Bronchial epithelial cell (primary cell): ENCODE measurements around the gene TIAL1. TPM values are rescaled to one million over a fixed set of nuclear protein-coding genes. Genes with fewer than 3 reads are reported as not detected.

Source experiments
- DNase-seq: peaks from one replicate; pipeline ENCODE4 v3.0.0-alpha.2; 2010; ENCODE audit warnings: low read depth
- FAIRE-seq: peaks from 2 replicates; lab custom pipeline; 2011; peaks lifted over from hg19 to GRCh38; lab: Jason Lieb, UNC
- H3K27me3 ChIP-seq: 2 replicates; pipeline ENCODE4 v1.5.1; 2011; ENCODE audit warnings: low read length; ENCODE audit not compliant: control insufficient read depth, insufficient read depth
- H3K36me3 ChIP-seq: 2 replicates; pipeline ENCODE4 v1.5.1; 2011; ENCODE audit warnings: low read length; ENCODE audit not compliant: control insufficient read depth, insufficient read depth
- H3K4me3 ChIP-seq: 2 replicates; pipeline ENCODE4 v1.5.1; 2011; ENCODE audit warnings: mild to moderate bottlenecking, low read depth, low read length, control low read depth
- total RNA-seq: library from RNA; depleted of rRNA; stranded (reverse); fragments of >200 nt; gene quantifications from 2 replicates; pipeline ENCODE4 v1.2.1, GENCODE V29; 2014
- TF ChIP-seq, protein P1 (sequence below): IDR thresholded peaks from 2 replicates; pipeline ENCODE4 v1.5.1; 2011; ENCODE audit warnings: mild to moderate bottlenecking, moderate library complexity, low read length, control low read depth, inconsistent platforms; ENCODE audit not compliant: insufficient read depth, severe bottlenecking

TIAL1 gene
- total RNA-seq, 1 donor from 2014 or later: 28.4 TPM

- H3K4me3 ChIP-seq: peak within 1 kb of the TSS; percentile 60
- TF ChIP-seq, protein P1, sequence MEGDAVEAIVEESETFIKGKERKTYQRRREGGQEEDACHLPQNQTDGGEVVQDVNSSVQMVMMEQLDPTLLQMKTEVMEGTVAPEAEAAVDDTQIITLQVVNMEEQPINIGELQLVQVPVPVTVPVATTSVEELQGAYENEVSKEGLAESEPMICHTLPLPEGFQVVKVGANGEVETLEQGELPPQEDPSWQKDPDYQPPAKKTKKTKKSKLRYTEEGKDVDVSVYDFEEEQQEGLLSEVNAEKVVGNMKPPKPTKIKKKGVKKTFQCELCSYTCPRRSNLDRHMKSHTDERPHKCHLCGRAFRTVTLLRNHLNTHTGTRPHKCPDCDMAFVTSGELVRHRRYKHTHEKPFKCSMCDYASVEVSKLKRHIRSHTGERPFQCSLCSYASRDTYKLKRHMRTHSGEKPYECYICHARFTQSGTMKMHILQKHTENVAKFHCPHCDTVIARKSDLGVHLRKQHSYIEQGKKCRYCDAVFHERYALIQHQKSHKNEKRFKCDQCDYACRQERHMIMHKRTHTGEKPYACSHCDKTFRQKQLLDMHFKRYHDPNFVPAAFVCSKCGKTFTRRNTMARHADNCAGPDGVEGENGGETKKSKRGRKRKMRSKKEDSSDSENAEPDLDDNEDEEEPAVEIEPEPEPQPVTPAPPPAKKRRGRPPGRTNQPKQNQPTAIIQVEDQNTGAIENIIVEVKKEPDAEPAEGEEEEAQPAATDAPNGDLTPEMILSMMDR: no peak
- FAIRE-seq: no peak
- H3K27me3 ChIP-seq: no peaks in the 10 kb centered on the region
- DNase-seq: peak; percentile 59
- H3K36me3 ChIP-seq: no peaks in the 10 kb centered on the region
Measured at GRCh38 chr10:119542357-119542987, 54.3 kb downstream of the TIAL1 start, which contains the start of gene RGS10. Gene RGS10 (minus strand): TSS chr10:119542719. CDS start chr10:119542638, 81 bp downstream.

DNA sequence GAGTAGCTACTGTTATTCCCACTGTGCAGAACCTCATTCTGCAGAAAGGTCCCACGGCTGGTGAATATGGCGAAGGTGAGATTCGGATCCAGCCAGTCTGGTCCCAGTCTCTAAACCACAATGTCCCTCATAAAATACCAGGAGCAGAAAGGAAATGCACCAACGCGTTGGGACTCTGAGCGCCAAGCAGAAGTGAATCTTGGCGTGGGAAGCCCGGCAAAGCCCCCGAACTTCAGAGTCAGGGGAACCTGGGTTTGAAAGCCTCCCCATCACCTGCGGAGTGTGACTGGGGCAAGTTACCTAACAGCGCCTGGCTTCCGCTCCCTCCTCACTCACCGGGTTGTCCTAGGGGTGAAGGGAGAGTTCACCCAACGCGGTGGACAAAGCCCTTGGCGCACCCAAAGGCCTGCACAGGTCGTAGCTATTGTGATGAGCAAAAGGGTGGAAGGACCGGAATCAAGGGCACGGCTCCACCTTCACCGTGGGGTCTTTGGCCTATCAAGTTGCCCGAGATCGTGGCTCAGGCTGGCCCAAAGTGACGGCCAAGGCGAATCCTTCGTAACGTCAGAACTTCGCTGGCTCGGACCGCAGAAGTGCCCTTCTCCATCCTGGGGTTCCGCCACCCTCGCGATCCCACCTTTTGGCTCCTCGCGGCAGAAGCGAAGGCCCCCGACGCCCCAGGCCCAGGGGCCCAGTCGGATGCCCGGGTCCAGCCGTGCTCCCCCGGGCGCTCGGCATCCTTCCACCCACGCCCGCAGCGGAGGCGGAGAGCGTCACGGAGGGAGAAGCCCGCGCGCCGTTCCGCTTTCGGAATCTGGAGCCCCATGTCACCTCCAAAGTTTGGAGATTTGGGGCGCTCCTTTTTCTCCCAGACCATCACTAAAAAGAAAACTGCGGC, 55.1 kb downstream of the TIAL1 start:
- no peaks in the 10 kb centered on the region for H3K36me3 ChIP-seq
- peak overlapping the region; percentile 60 for H3K4me3 ChIP-seq
- H3K27me3 ChIP-seq: no peaks in the 10 kb centered on the region
- DNase-seq (no peak), FAIRE-seq (no peak)
- TF ChIP-seq, protein P1: no peak

- Histone ChIP-seq H3K27me3 (no peaks in the 10 kb centered on the region), H3K36me3 (no peaks in the 10 kb centered on the region), H3K4me3 (no peak overlapping the region)
- FAIRE-seq (no peak), DNase-seq (peak; percentile 42)
- TF ChIP-seq, protein P1: no peak
Measured at GRCh38 chr10:119541046-119541445, 55.7 kb downstream of the TIAL1 start.

DNA sequence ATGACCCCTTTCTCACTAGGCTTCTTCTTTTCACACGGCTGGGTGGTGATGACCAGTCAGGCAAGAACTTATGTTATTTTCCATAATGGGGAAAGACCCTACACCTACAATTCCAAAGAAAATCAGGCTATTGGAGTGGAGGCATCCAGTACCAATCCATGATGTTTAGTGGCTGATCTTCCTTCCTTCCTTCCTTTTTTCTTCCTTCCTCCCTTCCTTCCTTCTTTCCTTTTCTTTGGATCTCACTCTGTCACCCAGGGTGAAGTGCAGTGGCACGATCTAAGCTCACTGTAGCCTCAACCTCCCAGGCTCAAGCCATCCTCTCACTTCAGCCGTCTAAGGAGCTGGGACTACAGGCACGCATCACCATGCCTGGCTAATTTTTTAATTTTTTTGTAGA, 56.7 kb downstream of the TIAL1 start:
- no peak for FAIRE-seq
- TF ChIP-seq, protein P1: no peak
- no peak for DNase-seq
- Histone ChIP-seq H3K36me3 (no peaks in the 10 kb centered on the region), H3K27me3 (no peaks in the 10 kb centered on the region), H3K4me3 (no peak overlapping the region)

GRCh38 chr10:119539359-119539825, 57.4 kb downstream of the TIAL1 start:
- no peaks in the 10 kb centered on the region for H3K27me3 ChIP-seq
- no peaks in the 10 kb centered on the region for H3K36me3 ChIP-seq
- no peak overlapping the region for H3K4me3 ChIP-seq
- TF ChIP-seq, protein P1: no peak
- DNase-seq (no peak), FAIRE-seq (no peak)
